ENCODE measurements around the gene EGLN2.
"Not testable (repeated sequence)": the region's sequence is repeated elsewhere in the genome, so short reads cannot be mapped to it uniquely, and the experiment has no call there.

EGLN2 gene

GRCh38 chr19:40802300-40803169 lies 3.5 kb downstream of the EGLN2 start:
- DNase-seq (ENCODE audit: low spot score), result no peak

- DNase-seq (ENCODE audit: low spot score), result no peak
Measured at GRCh38 chr19:40803170-40803856, 4.3 kb downstream of the EGLN2 start.

- peak; percentile 90 for DNase-seq (ENCODE audit: low spot score)
Measured at GRCh38 chr19:40803857-40804782, 5.1 kb downstream of the EGLN2 start.

- no peak for DNase-seq (ENCODE audit: low spot score)
Measured at GRCh38 chr19:40804783-40805242, 5.8 kb downstream of the EGLN2 start.

- DNase-seq (ENCODE audit: low spot score), result peak; percentile 59
Measured at GRCh38 chr19:40805258-40805868, 6.4 kb downstream of the EGLN2 start.

GRCh38 chr19:40806423-40807146 lies 7.6 kb downstream of the EGLN2 start:
- DNase-seq (ENCODE audit: low spot score), result peak; percentile 85

GRCh38 chr19:40807147-40808020 lies 8.4 kb downstream of the EGLN2 start:
- no peak for DNase-seq (ENCODE audit: low spot score)

- DNase-seq (ENCODE audit: low spot score), result no peak
Measured at GRCh38 chr19:40808021-40808325, 9.0 kb downstream of the EGLN2 start.

GRCh38 chr19:40808497-40808896 lies 9.5 kb downstream of the EGLN2 start:
- no peak for DNase-seq (ENCODE audit: low spot score)

- DNase-seq (ENCODE audit: low spot score), result no peak
Measured at GRCh38 chr19:40809358-40810086, 10.5 kb downstream of the EGLN2 start.

- DNase-seq (ENCODE audit: low spot score), result no peak
Measured at GRCh38 chr19:40810160-40810559, 11.2 kb downstream of the EGLN2 start.

GRCh38 chr19:40810649-40811408 lies 11.8 kb downstream of the EGLN2 start:
- peak; percentile 56 for DNase-seq (ENCODE audit: low spot score)

- DNase-seq (ENCODE audit: low spot score), result peak; percentile 32
Measured at GRCh38 chr19:40811478-40812341, 12.7 kb downstream of the EGLN2 start.

GRCh38 chr19:40812571-40812970 lies 13.6 kb downstream of the EGLN2 start:
- DNase-seq (ENCODE audit: low spot score), result not testable (repeated sequence)

- no peak for DNase-seq (ENCODE audit: low spot score)
Measured at GRCh38 chr19:40813182-40813581, 14.2 kb downstream of the EGLN2 start.

- no peak for DNase-seq (ENCODE audit: low spot score)
Measured at GRCh38 chr19:40815223-40815622, 16.2 kb downstream of the EGLN2 start.

- peak; percentile 72 for DNase-seq (ENCODE audit: low spot score)
Measured at GRCh38 chr19:40818480-40819399, 19.7 kb downstream of the EGLN2 start.
